ENCODE measurements around the gene NCKAP5. TPM values are rescaled to one million over a fixed set of nuclear protein-coding genes. Genes with fewer than 3 reads are reported as not detected.

Gene NCKAP5
- total RNA-seq, 1 donor from 2014 or later: 0.55 TPM

DNA sequence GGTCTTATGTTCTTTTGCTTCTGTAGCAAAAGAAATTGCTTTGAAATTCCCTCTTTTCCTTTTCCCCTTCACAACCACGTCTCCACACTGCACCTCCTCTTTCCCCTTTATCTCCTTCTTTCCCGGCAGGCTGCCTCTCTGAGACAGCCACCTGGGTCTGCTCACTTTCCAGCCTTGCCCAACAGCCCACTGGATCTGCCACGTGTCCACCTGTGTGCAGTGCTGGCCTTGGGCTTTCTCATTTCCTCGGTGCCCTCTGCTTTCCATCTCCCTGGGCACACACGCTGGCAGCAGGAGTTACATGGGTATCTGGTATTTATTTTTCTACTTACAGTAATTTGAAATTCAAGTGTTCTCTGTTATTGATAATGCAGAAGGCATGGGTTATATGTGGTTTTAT is 684.8 kb downstream of the NCKAP5 start:
- no peak for DNase-seq (ENCODE audit: low read depth)

DNA sequence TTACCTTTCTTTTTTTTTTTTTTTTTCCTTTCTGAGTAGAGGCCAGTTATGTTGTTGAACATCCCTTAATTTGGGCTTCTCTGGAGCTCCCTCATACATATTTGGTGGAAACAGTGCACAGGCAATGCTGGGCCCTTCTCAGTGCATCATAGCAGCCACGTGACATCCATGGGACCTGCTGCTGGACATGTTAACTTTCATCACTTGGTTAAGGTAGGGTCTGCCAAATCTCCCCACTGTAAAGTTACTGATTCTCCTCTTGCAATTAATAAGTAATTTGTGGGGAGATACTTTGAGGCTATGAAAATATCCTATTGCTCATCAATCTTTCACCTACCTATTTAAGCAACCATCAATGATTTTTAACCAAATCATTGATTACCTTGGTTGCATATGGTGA is 686.7 kb downstream of the NCKAP5 start:
- DNase-seq (ENCODE audit: low read depth): peak; percentile 6

DNA sequence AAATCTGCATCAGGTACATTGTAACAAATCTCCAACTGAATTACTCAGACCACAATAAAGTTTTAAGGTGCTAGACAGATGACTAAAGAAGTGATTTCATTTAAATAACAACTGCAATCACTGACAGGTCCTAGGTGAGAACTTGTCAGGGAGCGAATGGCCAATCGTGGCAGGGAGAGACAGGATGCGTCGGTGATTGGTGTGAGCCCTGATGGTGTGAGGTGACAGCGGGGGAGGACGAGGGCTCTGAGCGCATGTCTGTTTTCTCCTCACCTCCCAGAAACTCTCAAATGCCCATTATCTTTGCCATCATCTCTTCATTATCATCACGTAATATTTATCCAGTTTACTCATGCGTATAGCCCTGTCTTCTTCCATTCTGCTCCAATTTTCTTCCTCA is 690.3 kb downstream of the NCKAP5 start:
- DNase-seq (ENCODE audit: low read depth): no peak

DNA sequence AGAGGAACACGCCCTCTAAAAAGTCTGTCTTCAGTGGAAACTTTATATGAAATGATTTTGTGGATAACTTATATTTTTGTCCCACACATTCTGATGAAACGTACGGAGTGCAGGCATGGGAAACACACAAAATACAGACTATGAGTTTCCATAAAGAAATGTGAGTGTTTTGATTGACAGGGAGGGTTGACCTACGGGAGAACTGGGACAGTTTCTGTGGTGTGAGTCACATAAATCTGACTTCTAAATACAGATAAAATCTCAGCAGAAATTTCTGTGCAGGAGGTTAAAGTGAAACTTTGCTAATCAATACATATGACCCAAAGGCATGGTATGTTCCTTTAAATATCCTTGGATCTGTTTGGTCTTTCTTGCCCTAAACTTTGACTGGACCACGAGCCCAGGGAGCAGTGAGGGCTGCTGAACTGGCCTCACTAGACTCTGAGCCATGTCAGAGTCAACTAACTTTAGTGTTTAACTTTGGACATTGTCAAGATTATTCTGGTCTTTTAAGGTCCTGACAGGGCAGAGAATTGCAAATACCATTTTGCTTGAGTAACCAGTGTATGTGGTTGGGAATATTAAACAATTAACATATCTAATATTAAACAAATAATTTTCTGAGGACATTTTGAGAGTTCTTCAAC is 691.4 kb downstream of the NCKAP5 start:
- DNase-seq (ENCODE audit: low read depth): peak; percentile 9

DNA sequence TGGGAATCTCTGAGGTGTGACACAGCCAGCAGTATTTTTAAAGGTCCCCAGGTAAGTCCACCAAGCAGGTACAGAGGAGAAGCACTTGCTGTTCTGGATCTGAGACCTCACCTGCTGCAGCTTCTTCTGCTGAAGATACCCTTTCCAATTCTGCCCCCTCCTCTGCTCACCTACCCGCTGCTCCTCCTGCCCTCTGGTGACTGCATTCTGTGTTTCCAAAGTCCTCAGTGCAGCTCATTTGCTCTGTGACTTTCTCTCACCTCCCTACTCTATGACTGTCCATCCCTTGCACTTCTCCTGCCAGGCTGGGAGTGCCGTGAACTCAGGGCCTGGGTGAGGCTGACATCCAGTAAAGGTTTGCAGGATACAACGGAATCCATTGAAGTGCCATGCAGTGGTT is 693.1 kb downstream of the NCKAP5 start:
- DNase-seq (ENCODE audit: low read depth): no peak

DNA sequence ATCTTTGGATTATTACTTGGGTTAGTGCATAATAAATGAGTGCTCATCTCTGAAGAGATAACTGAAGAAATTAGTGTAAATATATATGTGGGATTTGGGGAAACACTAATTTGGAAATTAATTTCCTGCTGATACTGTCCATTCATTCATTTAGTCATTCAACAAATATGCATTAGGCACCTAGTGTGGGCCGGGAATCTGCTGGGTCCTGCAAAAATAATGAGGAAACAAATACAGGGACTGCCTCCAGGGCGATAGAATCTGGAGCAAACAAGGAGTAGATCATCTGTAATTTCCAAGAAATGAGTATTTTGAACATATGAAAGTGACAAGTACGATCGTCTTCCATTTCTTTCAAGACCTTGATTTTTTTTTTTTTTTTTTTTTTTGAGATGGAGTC is 694.5 kb downstream of the NCKAP5 start:
- no peak for DNase-seq (ENCODE audit: low read depth)

DNA sequence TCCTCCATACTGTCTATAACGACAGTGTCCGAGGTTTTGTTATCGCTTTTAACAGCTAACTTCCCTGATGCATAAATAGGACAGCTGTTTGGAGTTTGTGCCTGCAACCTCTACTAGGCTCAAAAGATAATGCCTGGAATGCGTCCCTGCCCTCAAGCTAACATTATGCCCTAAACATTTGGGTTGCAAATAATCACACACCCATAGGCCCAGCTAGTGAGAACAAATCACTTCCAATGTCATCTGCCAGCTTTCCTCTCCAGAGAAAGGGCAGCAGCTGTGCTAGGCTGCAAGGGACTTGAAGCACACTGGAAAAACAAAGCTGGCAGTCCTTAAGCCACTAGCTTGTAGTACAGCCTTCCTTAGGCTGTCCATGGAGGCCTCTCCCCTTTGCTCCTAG is 696.4 kb downstream of the NCKAP5 start:
- no peak for DNase-seq (ENCODE audit: low read depth)

DNA sequence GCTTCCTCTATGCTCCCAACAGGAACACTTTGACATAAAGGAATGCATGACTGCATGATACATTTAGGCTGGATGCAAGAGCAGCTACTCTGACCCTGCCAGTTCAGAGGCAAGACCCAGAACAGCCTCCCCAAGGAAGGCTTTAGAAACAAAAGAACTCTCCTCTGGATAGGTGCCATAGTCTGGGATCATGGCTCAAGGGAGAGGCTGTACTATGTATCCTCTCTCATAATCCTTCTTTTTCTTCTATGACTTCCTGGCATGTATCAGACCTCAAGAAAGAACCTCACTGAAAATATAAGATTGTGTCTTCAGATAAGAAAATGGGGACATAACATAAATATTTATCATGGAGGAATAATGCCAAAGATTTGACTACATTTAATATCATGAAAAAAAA is 704.3 kb downstream of the NCKAP5 start:
- DNase-seq (ENCODE audit: low read depth): no peak

DNA sequence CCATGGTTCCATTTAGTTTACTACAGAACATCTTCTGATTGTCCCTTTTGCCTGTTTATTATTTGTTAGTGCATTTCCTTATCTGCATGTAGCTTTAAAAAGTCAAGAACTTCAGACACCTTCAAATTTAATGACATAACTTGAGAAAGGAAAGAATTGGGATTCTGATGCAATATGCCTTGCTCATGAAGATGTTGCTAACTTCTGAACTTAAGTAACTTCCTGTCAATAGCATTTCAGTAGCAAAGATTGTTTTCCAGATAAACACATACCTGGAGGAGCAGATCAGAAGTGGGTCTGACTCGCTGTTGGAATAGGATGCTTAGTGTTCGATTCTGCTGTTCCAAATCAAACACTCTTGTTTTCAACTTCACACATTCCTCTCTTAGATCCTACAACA is 708.0 kb downstream of the NCKAP5 start:
- peak; percentile 4 for DNase-seq (ENCODE audit: low read depth)

DNA sequence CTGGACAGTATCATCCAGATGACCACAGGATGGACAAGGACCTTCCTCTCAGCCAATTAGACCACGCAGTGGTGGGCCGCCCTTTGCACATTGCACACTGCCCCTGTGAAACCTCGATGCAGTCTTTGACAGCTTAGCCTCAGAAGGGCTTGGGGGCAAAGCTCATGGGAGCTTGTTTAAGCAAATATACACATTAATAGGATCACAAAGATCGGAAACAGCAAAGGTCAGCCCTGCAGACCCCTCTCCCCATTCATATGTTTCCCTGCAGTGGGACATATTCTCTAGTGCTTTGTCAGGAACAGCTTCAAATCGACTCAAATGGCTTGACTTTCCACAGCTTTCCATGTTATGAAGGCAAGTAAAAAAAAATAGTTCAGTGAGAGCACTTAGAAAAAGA is 708.7 kb downstream of the NCKAP5 start:
- no peak for DNase-seq (ENCODE audit: low read depth)

DNA sequence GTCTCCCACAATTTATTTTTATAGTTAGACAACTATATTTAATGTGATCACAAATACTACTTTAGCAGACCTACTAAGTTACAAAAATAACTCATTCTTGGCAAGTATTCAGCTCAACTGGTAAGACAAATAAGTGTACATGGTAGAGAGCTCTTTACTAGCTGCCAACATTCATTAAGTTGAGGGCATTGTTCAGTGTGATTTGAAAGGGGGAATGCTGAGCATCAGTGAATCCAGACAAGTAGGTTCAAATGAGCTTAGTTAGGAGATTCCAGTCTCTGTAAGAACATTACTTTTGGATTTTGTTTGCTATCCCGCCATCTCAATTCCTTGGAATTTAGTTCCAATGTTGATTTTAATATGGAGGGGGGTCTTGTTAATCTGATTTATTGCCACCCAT is 710.9 kb downstream of the NCKAP5 start:
- DNase-seq (ENCODE audit: low read depth): no peak

DNA sequence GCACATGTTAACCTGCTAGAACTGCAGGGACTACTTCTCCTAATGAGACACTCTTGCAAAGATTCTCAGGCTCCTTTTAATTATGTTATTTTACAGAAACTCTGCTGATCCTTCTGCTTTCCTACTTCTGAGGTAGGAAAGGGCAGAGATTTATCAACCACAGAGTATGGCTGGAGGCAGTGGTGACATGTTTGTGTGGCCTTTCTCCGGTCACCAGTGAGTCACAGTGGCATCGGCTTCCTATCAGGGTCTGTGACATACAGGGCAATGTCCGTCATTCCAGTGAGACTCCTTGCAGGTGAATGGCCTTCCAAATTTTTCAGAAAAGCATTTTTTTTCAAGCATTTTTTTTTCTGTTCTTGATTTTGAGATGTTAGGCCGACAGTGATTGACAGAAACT is 717.6 kb downstream of the NCKAP5 start:
- no peak for DNase-seq (ENCODE audit: low read depth)

DNA sequence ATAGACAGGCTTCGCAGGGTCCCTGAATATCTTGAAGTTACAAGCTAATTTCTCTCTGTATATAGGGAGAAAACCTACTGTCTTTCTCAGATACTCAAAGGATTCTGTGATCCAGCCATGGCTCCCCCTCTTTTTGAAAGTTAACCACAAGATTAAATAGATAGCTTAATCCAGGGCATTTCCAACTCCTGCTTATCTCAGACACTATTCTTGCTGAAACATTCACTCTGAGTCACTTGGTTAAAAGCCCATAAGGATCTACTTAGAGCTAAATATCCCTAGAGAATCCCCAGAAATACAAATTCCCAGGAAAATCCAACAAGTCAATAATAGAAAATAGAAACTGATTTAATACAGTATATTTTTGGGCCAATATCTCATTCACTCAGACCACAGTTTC is 719.1 kb downstream of the NCKAP5 start:
- no peak for DNase-seq (ENCODE audit: low read depth)

DNA sequence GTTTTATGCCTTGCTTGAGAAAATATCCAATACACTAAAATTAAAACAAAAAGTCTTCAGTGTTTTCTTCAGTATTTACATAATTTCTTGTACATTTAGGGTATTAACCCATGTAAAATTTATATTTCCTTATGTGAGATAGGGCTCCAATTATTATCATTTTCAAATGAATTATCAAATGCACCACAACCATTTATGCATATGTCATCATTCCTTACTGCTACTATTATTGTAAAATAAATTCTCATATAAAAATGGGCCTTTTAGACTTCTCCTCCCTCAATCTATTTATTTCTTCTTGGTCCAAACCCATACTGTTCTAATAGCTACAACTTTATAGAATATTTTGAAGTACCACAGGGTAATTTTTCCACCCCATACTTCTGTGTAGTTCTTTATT is 722.9 kb downstream of the NCKAP5 start:
- no peak for DNase-seq (ENCODE audit: low read depth)

DNA sequence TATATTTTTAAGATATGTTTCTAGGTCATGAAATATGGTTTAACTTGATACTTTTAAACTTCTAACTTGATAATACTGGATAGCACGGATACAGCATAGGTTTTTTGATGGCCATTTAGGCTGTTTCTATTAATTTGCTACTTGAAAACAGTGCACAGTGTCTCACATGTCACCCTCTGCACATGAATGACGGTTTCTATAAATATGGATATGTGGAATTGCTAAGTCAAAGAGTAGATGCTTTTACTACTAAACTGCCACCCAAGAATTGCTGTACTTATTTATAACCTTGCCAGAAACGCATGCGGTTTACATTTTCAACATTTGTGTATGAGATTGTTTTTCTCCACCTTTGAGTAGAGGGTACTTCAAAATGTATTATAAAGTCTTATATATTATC is 723.7 kb downstream of the NCKAP5 start:
- DNase-seq (ENCODE audit: low read depth): no peak

DNA sequence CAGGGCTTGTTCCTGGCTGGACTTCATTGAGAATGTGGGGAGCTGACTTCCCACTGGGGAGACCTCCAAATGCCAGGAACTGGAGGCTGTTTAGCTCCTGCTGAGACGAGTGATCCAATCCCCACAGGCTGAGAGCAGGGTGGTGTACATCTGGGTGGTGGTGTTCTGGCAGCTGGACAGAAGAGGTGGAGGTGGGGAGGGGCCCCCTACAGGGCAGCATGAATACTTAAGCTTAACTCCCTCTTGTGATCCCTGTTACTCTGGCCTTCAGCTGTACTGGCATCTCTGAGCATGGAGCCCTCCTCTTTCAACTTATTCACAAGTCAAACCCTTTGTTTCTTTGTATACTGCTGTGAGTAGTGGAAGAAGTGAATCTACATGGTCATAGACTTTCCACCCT is 730.5 kb downstream of the NCKAP5 start:
- no peak for DNase-seq (ENCODE audit: low read depth)

DNA sequence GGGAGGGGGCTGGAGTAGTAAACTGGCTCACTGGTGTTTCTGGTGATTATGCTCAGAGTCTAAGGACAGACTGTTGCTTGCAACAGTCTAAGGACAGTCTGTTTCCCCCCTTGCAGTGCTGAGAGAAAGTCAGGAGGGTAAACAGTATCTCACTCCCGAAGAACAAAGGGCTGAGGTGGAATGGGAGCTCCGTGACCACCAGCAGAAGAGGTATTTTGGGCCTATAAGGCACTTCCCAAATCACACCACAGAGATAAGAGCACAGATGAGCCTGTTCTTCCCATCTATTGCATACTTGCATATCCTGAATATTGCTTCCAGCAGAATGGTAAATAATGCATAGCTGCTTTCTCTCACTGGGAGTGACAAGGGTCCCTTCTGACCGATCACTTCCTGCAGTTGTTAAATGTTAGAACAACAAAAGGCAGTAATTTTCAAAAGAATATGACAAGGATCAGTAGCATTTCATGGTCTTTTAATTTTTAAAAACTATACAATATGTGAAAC is 737.9 kb downstream of the NCKAP5 start:
- no peak for DNase-seq (ENCODE audit: low read depth)

DNA sequence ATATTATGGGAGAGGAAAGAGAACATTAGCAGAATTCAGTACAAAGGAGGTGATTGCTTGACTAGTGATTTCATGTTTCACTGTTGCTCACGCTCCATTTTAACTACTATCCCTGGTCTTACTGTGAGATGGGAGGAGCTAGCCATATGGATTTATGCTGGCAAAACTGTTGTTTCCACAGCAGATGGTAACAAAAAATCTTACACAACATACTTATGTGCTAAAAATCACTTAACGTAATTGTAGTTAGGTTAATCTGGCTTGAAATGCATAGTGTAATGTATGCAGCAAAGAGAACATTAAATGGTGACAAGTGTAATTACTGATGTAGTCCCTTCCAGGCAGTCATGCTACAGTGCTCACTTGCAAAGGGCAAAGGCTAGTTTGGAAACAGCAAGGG is 742.7 kb downstream of the NCKAP5 start:
- DNase-seq (ENCODE audit: low read depth): no peak

DNA sequence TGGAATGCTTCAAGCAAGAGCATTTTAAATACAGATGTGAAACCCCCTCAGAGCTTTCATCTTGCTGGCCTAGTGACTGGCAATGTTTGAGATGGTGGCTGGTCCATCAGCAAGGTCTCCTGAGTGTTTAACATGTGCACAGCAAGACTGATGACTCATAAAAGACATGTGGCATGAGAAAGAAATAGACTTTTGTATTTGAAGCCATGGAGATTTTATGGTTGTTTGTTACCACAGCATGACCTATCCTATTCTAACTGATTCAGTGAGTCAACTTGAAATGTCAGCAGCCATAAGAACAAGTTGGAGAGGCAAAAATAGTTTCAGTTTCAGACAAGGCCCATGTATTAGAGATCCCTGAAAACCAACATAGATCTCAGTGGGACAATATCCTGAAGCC is 743.5 kb downstream of the NCKAP5 start:
- peak; percentile 72 for DNase-seq (ENCODE audit: low read depth)

DNA sequence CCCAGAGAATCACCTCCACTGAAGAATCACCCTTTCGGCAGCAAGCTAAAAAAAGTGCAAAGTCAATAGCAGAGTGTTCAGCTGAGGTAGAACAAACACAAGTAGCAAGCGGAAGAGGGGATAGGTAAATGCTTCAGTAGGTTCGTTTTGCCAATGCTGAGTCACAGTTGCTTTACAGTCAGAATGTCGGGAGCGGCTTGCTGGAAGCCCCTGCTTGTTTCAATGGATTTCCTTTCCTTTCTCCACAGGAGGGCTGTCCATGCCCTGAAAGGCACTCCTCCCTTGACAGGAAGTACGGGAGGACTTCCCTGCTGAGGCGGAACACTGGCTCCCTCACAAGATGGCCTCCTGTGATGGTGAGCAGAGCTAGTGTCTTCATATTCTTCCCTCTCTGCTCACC is 752.0 kb downstream of the NCKAP5 start:
- no peak for DNase-seq (ENCODE audit: low read depth)

DNA sequence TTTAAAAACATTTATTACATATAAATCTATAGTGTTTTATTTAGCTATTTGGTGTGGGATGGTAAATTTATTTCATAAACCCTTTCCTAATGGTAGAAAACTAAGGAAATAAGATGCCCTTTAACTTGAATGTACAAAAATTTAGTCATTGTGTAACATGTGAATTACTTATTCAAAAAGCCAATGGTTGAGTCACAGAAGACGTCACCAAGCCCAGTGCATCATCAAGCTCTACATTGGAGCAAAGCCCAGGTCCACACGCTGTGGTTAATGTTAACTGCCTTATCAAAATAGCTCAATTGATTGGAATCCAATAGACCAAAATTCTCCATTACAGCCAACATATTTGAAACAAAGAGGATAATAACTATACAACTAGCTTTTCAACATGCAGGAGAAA is 752.7 kb downstream of the NCKAP5 start:
- DNase-seq (ENCODE audit: low read depth): peak; percentile 37

DNA sequence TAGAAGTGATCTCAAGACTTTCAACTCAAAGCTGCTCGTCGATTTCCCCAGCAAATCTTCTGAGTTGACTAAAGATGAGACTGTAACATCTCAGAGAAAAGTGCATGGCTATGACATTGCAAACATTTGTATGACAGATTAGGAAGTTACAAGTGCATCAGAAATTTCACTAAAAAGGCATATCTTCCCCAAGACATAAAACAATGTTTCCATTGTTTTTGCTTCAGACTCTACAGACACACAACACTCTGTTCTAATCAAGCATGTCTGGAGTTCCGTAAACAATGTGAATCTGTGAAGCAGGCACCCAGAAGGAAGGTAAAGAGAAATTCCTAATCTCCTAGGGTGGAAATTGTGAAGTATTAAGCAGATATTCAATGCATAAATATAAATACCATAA is 753.6 kb downstream of the NCKAP5 start:
- DNase-seq (ENCODE audit: low read depth): no peak

DNA sequence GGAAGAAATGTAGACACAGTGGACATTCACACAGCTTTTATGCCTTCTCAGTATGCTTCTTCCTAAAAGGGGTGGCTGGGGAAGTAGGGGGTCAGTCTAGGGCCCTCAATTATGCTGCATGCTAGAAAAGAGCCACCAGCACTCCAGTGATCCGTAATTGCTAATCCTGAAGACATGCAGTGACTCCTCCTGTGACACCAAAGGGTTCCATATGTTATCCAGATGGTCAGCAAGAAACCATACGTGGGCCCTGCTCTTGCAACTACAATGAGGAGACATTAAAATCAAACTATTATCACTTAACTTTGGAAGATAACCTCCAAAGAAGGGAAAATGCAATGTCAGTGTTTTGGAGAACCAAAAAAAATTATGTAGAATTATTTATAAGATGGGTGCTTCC is 754.8 kb downstream of the NCKAP5 start:
- DNase-seq (ENCODE audit: low read depth): no peak

DNA sequence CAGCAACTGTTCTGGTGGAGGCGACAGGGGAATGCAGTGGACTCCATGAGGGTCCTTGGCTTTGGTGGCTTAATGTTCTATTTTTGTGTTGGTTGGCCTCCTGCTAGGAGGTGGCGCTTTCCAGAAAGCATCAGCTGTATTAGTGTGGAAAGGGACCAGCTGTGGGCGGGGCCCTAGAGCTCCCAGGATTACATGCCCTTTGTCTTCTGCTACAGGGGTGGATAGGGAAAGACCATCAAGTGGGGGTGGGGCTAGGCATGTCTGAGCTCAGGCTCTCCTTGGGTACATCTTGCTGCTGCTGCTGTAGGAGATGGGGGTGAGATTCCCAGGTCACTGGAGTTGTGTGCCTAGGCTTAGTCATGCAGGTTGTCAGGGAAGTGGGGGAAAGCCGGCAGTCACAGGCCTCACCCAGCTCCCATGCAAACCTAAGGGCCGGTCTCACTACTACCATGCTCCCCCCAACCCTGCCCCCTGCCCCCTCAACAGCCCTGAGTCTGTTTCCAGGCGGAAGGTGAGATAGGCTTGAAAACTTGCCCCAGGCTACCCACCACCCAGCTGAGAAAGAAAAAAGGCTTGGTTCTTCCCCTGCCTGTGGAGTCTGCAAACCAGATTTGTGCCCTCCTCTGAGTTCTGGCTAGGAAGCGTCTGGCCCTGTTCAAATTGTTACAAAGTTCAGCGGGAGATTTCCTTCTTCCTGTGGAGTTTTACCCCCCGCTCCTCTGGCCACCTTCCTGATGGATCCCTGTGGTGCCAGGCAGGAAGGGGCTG is 756.9 kb downstream of the NCKAP5 start:
- DNase-seq (ENCODE audit: low read depth): no peak
